OCI-M2 (cell line): ENCODE measurements around the gene RBM20.
A peak's percentile ranks its signal among the peaks of the same experiment; 100 is the strongest.

Source experiments
- DNase-seq: peaks from one replicate; lab custom pipeline; 2025; ENCODE audit not compliant: unreplicated experiment; lab: John Stamatoyannopoulos, UW

RBM20 gene

DNA sequence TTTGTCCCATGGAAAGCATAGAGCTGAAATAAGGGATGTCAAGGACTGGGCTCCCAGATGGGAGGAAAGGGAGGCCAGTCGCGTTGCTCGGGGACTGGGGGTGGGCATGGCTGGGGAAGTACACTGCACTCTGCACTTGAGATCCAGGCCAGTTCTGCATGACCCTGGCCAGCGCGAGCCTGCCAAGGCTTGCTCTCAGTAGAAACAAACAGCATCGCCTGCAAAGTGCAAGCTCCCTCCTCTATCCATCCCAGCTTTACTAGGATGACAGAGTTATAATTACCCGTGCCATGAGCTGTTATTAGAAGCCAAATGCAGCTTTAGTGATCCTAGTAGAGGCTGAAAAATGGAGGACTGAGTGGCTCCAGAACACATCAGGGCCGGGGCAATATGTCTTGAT lies 183.7 kb downstream of the RBM20 start:
- no peak for DNase-seq

DNA sequence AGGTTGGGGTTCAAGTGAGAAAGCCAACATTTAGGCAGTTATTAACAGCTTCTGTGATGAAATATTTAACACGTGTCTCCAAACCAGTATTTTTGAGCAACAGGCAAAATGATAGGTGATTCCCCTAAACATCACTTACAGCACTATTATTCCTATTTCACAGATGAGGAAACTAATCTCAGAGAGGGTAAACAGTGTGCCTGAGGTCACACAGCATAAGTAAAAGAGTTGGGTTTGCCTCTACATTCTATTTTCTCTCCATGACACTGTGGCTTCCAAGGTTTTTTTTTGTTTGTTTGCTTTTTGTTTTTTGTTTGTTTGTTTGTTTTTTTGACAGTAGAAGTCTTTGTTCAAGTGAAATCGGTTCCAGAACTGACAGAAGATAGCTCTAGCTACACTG lies 184.4 kb downstream of the RBM20 start:
- DNase-seq = no peak

DNA sequence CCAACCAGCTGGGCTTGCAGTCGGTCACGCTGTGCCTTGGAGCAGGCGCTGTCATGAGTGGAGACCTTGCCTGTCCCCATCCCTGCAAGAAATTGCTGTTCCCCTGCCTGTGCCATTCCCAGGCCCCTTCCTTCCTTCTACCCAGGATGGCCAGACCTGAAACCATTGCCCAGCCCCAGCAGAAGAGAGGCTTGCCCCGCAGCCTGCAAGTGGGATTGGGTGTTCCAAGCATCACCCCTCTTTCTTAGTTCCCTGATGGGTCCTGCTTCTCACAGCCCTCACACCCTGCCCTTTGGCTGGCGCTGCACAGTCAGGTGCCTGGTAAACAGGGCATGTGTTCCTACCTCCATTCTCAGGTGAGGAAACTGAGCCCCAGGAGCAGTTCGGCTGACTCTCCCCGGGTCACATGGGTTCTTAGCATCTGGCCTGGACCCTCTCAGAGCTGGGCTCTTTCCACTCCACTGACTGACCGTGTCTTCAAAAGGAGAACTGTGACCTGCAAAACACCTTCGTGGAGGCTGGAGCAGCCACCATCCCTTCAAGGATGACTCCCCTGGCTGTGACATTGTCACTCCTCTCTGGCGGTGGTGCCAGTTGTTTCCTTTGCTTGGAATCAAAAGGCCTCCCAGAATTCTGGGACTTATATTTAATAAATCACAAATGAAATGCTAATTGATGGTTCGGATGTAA lies 185.7 kb downstream of the RBM20 start:
- no peak for DNase-seq

DNA sequence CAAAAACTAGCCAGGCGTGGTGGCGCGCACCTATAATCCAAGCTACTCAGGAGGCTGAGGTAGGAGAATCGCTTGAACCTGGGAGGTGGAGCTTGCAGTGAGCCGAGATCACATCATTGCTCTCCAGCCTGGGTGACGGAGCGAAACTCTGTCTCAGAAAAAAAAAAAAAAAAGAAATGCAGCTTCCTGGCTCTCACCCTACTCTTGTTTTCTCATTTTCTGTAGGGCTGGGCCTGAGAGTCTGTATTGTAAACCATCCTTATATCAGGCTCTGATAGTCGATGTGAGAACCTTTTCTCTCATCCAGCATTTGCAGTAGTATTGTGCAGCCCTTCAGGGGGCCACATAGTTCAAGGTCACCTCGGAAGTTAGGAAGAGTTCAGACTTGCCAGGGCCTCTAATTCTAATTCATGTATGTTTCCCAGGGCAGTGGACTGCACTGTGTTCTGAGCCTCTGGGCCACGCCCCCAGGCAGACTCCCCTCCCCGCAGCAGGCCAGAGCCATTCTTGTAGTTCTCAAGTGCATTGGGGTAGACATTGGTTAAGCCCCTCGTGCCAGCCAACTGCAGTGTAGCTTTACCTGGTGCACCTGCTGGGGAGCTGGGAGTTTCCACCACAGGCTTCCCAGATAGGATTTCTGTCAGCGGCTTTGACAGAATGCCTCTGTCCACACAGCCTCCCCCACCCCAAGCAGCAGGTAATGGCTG lies 189.3 kb downstream of the RBM20 start:
- DNase-seq = no peak

DNA sequence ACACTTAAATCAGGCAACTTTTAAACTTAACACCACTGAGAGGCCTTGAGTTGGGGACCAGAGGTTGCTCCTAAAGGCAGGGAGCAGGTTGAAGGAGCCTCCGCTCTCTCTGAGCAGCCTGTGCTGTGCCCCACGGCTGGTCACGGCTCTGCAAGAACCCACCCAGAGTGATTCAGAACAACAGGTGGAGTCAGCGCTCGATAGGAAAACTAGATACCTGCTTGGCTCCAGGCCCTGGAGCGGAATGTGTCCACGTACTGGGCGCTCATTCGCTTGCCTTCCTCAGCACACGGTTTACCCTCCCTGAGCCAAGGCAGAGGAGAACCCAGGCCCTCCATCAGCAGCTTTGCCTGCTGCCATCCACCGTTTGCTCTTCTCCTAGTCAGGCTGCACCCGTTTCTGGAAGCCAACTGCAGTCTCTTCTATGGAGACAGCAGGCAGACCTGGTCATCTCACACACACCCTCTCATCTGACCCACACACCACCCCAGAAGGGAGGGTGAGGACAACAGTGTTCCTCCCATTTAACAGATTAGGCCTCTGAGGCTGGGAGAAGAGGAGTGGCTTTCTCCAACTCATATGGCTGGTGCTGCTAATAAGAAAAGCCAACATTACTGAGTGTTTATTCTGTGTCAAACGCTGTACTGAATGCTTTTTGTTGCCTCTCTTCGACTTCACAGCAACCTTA lies 189.9 kb downstream of the RBM20 start:
- no peak for DNase-seq

DNA sequence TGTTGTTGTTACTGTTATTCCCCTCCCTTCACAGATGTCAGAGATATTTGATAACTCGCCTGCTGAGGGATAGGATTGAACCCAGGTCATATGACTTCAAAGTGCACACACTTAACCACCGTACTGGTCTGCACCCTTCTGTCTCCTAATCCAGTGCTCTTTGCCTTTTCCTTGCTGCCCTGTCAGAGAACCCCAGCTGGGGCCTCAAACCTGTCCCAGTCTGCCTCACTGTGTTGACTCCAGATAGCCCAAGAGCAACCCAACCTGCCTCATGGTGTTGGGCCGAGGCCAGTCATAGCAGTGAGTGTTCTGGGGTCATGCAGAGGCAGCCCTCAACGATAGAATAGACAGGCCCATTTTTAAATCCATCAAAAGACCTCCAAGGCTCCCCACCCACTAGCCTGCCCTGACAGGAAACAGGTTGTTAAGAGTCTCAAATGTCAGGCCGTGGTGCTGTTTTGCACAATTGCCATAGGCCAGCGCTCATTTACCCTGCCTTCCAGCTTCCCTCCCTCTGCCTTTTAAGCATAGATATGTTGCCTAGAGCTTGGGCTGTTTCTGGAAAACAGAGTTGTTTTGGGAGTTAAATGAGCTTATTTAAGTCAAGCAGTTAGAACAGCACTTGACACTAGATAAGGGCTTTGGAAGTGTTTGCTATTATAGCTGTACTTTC lies 190.6 kb downstream of the RBM20 start:
- DNase-seq = peak; percentile 32

DNA sequence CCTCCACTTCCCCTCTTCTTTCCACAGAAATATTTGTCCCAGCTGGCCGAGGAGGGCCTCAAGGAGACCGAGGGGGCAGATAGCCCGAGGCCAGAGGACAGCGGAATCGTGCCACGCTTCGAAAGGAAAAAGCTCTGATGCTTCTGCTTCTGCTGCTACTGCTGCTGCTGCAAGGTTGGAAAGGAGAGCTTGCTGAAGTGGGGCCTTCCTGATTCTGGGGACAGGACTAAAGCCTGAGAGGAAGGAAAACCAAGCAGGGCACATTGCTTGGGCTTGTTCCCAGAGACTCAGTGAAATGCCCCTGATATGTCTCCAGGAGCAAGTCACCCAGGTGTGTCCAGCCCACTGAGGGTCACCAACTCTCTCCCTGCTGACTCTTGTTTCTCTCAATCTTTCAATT lies 191.7 kb downstream of the RBM20 start:
- DNase-seq = no peak

DNA sequence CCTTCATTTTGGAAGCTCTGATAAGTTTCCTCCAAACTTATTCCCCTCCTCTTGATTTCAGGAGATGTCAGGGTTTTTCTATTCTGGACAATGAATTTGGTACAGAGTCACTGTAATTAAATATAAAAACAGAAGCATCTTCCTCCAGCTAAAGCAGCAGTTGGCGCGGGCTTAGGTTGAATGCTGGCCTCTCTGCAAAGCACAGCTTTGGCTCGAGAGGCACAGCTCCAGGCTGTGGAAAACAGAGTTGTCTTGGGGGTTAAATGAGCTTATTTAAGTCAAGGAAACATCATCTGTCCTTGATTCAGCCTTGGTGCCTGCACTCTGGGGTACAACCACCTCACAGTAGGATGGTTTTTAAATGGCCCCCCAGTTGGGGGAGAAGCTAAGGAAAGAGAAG lies 192.6 kb downstream of the RBM20 start:
- no peak for DNase-seq

DNA sequence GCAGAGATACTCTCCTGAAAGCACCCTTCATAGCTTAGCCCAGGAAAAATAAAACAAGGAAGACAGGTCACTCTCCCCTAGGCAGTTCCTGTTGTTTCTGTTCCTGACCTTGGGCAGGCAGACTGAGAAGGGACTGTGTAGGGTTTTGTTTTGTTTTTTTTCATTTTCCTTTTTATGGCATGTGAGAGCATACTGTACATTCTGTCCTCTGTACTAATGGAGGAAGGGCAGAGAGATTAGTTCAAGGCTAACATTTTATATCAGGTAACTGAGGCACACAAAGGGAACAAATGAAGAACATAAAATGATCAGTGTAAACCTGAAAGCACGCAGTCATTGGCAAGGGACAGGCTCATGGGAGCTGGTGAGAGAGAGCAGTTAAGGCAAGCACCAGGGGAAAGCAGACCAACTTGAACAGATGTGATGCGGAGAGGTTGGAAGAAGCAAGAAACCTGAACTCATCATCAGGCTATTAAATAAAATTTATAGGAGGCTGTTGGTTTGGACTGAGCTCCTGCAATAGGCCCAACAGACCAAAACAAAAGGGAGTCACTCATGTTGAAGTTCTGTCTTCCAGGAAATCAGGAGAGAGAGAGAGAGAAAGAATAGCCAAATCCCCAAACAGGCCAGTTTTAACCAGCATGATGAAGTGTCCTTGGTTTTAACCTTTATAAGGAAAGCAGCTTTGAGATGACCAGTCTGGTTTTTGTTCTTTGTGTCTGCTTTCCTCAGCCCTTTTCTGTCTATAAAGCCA lies 193.5 kb downstream of the RBM20 start:
- no peak for DNase-seq

DNA sequence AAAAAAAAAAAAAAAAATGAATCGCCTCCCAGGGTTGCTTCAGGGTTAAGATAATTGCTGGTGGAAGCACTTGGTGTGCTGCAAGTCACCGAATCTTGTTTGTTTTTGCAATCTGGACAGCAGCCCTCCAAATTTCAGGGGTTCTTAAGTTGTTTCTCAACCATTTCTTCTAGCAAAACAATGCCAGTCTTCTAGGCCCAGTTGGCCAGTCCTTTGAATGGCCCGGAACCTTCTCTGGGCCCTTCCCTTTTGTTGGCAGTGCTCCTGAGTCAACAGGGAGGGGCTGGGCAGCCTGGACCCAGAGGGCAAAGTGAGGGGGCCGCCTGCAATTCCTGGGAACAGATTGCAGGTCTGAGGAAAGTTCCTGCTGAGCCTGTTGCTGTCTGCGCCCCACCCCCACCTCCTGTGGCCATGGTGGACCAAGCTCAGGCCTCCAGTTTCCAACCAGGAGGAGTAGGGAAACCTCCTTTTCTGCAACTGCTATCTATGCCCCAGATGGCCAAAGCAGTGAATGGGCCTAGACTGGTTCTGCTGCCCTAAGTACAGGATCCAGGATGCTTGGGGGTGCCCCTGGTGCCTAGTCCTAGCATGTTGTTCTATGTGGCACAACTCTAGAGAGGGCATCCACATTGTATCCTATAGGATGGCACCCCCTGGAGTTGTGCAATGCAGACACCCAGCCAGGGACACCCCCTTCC lies 196.2 kb downstream of the RBM20 start:
- DNase-seq = no peak

DNA sequence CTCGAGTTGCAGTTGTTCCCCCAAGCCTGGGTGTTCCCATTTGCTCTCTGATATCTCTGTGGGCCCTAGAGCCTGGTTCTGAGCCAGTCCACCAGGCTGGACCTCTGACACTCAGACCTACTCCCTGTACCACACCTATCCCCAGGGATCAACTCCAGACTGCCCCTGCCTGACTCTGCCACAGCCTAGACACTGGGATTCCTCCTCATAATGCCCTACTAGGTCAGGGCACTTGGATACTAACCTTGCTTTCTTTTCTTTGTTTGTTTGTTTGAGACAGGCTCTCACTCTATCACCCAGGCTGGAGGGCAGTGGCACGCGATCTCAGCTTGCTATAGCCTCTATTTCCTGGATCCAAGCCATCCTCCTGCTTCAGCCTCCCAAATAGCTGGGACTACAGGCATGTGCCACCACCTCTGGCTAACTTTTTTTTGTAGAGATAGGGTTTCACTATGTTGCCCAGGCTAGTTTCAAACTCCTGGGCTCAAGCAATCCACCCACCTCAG lies 196.8 kb downstream of the RBM20 start:
- DNase-seq = no peak

DNA sequence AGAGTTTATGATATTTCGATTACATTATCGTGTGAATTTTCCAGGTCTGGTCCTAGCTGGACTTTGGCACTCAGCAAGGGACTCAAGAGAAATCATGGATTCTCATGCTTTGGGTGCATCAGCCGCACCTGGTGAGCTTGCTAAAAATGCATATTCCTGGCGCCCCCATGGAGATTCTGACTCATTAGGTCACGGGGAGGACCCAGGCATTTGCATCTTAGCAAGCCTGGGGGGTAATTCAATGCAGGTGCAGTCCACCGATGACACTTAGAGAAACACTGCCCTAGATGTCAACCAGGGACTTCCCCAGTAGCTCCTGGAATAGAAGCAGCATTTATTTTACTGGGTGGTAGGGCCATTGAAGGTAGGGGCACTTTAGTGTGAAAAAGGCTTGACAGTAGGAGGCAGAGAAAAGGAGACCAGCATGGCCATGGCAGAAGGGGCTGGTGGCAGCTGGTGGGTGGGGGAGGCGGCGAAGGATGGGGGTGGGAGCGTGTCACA lies 197.7 kb downstream of the RBM20 start:
- DNase-seq = no peak

DNA sequence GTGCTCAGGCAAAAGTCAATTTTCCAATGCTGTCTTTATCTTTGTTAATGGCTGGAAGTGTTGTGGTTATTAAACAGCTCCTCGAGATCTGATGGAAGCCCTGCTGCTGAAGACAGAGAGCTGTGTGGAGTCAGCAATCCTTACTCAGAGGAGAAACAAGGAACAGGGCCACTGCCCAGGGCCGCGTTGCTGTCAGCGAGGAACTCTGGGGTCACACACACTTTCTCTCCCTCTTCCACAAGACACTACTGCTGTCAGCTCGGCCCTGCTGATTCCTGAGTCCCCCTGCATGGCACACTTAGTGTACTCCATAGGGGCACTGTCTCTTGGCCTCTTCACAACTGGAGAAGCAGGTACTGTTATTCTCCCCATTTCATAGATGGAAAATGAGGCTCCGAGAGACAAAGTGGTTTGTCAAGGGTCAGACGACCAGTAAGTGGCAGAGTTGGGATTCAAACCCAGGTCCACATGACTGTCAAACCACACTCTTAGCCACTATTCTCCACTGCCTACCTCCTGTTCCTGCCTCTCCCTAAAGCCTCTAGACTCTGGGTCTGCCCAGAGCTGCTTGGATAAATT lies 198.3 kb downstream of the RBM20 start:
- DNase-seq = no peak

DNA sequence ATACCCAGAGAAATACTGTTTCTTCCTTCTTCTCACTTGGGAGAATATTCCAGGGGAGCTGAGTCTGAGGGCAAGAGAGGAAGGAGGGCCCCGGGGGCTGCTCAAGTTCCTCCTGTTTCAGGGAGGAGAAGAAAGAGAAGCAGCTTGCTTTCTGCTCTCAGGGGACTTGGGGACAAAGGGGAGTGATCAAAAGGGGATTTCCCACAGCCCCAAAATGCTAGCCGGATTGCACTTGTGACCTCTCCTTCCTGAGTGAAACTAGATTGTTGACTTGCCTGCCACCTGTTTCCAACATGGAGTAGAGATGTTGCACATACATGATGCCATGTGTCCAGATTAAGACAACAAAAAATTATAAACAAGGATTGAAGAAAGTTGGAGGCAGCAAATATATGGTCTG lies 198.9 kb downstream of the RBM20 start:
- DNase-seq = no peak

DNA sequence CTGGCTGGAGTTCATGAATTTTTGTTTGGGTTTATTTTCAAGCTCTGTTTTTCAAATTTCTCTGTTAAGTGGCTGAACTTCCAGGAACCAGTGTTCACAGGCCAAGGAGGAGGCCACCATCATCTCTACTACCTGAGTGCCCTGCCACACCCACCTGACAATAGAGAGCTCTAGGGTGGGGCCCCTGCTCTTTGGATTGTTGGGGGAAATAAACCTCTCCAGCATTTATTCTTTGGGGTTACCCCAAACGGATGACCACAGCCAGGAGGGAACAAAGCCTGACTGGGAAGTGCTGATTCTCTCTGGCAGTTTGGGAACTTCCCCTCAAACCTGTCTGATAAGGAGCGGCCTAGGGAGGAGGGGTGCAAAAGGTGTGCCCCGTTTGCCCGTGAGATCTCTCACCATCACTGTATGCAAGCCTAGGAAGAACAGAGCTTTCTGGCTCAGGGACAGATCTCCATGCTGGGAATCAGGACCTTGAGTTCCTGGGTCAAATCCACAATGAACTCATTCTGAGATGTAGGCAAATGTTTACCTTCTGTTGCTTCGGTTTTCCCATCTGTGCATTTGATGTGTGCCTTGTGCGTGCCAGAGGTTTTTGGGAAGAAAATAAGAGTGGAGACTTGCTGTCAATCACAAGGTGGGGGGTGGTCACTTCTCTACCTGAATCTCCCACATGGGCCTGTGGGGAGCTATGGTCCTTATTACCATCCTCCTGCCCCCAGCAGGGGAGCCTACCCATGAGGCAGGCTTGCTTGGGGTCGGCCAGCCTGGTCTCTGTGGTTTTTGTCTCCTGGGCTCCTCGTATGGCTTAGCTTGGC lies 199.9 kb downstream of the RBM20 start:
- DNase-seq = no peak

DNA sequence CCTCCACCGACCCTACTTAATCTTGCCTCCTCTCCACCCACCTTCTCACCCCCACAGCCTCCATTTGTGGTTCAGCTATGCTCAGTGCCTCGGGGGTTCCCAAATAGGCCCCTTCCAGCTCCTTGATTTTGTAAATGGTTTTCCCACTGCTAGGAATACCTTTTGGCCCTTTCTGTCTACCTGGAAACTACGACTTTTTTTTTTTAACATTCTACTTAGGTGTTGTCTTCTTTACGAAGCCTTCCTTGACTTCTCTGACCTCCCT lies 200.4 kb downstream of the RBM20 start:
- no peak for DNase-seq

DNA sequence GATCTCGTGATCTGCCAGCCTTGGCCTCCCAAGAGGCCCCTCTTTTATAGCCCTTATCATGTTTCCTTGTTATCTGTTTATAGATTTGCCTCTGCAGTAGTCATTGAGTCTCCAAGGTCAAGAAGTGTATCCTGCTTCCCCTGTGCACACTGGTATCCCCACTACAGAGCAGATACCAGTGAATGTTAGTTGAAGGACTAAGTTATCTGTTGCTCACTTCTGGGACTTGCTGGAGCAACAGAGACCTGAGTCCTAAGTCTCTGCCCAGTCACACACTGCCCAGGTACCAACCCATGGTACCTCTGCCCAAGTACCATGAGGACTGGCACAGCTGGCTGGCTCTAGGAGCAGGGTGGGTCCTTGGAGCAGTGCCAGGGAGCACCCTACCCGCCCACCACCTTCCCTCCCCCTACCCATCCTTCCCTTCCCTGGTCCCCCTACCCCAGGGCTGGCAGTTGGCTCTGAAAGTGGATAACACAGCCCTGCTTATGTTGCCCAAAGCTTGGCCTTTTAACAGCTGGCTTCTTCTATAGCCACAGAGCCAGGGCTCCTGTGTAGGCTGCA lies 201.1 kb downstream of the RBM20 start:
- no peak for DNase-seq

DNA sequence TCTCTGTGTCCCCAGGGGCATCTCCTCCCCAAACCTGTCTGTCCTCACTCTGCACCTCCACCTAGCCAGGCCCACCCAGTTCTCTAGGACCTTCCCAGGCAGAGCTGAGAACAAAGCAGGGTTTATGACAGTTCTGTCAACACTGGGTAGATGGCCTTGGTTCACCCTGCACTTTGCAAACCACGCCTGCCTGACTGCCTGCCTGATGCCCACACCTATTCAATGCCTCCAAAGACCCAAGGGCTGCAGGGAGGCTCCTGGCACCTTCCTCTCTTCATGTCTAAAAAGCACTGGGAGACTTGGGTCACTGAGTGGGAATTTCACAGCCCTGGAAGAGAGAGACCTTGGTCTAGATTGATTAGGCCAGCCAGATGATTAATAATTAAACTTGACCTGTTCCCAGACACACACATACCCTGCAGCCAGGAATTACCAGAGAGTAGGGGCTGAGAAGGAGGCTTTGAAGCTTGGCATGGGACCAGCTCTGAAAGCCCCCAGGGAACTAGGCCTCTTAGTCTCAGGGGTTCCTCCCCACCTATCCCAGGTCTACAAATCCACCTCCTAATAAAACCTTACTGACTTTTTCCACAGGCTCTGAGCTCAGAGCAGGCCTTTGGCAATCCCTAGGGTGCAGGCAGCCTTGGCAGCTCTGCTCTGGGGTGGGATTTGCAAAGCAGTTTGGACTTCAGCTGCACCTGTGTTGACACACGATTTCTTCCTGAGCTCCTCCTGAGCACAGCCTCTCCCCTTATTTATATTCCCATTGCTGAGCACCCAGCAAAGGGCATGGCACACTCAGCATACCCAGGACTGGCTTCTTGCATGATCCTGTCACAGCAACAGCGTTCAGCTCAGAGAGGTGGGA lies 201.9 kb downstream of the RBM20 start:
- no peak for DNase-seq
